Cardiac fibroblast (primary cell): ENCODE results near the gene TRAF3.

ENCODE experiments used
- DNase-seq, 2 donors: peaks; one replicate each; pipeline versions ENCODE4 v3.0.0 to v3.0.0-alpha.2; 2010; ENCODE audit warnings: low read depth in 2 of 2
- H3K4me3 ChIP-seq, 2 donors: replicated peaks in 1 of 2; 1 replicate in 1 of 2; 2 replicates in 1 of 2; pipeline ENCODE4 v1.5.1; 2011; ENCODE audit warnings: low read depth in 2 of 2, low read length in 2 of 2, mild to moderate bottlenecking in 2 of 2, moderate library complexity in 1 of 2
- TF ChIP-seq, protein P1 (sequence below): IDR thresholded peaks from one replicate; pipeline ENCODE4 v1.5.1; 2011; ENCODE audit warnings: low read depth, mild to moderate bottlenecking, low read length, inconsistent platforms

The TRAF3 gene

DNA sequence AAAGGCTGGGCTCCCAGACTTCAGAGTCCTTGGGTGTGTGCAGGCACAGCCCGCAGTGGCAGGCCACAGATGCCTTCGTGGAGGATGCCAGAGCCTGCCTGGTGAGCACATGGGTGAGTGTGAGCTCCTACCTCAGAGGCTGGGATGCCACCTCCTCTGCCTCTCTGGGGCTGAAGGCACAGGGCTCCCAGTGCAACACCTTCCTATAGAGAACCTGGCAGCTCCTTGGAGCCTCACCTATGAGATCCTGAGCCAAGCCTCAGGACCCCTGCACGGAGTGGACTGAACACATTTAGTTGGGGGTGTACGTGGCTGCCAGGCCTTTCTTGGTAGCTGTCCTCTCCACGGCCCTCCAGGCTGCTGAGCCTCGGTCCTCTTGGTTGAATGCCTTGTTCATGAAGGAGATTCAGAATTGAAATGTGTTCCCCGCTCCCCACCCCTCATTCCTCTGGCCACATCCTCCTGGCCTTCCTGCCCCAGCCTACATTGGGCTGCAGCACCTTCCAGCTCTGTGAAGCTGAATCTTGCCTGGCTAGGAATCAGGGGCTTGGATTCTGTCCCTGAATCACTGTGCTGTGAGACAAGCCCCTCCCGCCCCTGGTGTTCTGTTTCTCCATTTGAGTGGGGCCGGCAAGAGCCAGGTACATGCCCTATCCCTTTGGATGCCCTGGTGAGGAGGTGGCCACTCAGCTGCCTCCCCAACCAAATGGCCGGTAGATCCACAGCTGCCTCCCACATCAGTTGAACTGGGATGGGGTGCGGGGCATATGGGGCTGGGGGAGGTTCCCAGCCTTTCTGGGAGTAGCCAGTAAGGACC, 38.7 kb upstream of the TRAF3 start:
- no peak for DNase-seq
- TF ChIP-seq, protein P1, sequence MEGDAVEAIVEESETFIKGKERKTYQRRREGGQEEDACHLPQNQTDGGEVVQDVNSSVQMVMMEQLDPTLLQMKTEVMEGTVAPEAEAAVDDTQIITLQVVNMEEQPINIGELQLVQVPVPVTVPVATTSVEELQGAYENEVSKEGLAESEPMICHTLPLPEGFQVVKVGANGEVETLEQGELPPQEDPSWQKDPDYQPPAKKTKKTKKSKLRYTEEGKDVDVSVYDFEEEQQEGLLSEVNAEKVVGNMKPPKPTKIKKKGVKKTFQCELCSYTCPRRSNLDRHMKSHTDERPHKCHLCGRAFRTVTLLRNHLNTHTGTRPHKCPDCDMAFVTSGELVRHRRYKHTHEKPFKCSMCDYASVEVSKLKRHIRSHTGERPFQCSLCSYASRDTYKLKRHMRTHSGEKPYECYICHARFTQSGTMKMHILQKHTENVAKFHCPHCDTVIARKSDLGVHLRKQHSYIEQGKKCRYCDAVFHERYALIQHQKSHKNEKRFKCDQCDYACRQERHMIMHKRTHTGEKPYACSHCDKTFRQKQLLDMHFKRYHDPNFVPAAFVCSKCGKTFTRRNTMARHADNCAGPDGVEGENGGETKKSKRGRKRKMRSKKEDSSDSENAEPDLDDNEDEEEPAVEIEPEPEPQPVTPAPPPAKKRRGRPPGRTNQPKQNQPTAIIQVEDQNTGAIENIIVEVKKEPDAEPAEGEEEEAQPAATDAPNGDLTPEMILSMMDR, result no peak
- H3K4me3 ChIP-seq, result no peak overlapping the region

DNA sequence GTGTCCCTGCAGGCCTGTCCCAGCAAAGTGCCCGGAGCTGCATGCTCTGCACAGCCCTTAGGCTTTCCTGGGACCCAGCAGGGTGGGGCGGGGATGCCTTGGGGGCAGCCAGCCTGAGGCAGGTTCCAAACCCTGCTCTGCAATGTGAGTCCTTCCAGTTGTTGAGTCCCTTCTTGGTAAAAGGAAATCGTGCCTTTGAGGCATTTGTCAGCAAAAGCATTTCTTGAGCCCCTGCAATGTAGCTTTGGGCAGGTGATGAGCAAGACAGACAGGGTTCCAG, 38.1 kb upstream of the TRAF3 start:
- no peak overlapping the region for H3K4me3 ChIP-seq
- DNase-seq, result no peak
- TF ChIP-seq, protein P1, result no peak

DNA sequence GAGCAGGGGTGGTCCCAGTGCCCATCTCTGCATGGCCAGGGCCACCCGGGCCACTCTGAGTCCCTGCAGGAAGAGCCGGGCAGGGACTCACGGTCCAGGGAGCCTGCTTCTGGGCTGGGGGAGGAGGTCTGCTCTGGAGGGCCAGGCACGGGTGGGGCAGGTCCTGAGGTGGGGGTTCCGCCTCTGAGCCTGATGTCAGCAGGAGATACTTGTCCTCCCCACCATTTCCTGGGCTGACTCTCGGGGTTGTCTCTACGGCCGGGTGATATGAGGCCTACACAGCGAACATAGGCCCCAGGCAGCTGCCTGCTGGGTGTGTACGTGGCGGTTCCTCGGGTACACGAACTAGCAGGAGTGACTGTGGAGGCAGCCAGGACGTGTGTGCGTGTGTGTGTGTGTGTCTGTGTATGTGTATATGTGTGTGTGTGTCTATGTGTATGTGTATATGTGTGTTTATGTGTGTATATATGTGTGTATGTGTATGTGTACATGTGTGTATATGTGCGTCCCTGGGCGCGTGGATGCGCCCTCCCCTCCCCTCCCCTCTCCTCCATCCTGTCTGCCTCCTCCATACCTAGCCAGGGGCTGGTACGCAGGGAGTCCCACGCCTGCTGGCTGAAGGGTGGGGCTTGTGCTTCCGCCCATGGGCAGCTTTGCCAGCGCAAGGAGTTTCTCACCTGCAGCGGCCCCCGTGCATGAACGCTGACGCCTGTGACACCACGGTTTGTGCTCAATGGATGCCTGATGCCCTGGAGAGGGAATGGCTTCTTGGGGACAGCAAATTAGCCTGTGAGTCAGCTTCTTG, 30.4 kb upstream of the TRAF3 start:
- DNase-seq, result no peak
- TF ChIP-seq, protein P1, result no peak
- H3K4me3 ChIP-seq, result no peak overlapping the region

DNA sequence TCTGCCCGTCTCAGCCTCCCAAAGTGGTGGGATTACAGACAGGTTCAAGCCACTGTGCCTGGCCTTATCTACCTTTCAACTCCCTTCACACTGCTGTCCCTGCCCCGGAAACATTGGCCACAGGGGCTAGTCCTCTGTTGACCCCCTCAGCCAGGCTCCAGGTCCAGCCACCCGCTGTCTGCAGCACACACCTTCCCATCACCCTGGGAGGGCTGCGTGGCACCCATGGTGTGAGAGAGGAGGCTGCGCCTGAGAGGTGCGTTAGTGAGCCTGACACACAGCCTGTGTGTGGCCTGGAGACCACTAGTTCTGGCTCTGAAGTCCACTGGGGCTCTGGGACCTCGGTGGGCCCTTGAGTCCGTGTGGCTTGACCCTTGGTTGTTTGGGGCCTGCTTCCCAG, 28.4 kb upstream of the TRAF3 start:
- DNase-seq, result no peak
- TF ChIP-seq, protein P1, result no peak
- no peak overlapping the region for H3K4me3 ChIP-seq

DNA sequence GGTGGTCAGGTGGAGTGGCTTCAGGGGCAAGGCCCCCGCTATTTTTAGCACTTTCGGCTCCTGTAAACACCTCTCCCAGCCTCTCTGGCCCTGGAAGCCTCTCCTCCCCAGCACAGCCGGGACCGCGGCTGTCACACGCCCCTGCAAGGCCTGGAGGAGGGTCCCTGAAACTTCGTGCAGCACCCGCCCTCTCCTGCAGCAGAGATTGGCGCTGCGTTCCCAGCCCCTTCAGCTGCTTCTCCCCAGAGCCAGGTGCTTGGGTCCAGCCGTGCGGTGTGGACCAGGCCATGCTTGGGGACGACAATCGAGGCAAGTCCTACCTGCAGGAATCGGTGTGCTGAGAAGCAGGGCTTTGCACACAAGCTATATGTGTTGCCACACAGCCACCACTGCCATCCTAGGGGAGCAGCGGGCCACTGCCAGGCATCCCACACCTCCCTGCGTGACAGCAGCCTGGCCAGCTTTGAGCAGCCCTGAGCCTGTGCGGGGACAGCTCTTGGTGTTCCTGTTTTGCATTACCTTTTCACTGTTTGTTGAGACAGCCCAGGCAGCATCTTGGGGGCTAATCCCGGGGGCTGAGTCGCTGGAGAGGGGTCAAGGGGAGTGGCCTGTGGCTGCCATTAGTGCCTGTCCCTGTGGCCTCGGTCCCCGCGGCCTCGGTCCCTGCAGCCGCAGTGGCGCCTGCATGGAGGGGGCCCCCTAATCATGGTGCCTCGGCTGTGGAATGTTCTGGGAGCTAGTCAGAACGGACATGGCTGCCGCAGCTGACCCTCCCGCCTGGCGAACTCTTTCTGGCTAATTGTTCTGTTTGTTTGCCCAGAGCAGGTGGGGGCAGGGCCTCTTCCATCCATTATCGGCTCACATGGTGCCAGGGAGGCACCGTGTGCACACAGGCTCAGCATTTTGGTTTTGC, 27.6 kb upstream of the TRAF3 start:
- TF ChIP-seq, protein P1, result no peak
- no peak overlapping the region for H3K4me3 ChIP-seq
- no peak for DNase-seq

DNA sequence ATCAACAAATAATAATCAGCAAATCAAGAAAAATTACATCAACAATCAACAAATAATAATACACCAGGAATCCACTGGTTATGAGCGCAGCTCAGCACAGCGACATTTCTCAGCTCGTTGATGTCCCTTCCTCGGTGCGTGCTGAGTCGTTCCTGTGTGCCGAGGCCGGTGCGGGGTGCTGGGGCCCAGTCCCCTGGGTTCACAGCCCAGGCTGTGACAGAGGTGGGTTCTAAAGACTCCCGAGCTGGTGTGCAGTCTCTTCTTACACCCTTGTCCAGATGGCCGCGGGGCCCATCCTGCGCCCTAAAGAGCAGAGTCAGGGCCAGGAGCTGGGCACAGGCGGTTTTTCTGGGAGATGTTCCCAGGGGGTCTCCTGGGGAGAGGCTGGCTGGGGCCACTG, 26.9 kb upstream of the TRAF3 start:
- DNase-seq, result no peak
- TF ChIP-seq, protein P1, result no peak
- H3K4me3 ChIP-seq, result no peak overlapping the region
